ENCODE measurements around the gene MICAL3.

The MICAL3 gene

GRCh38 chr22:18070556-18071306, 46.4 kb upstream of the MICAL3 start:
- 0 out of 2 replicates have a peak overlapping the region, but pooled peaks have one; percentile 5 for H3K4me2 ChIP-seq (ENCODE audit: low read length)
- no peak overlapping the region for H3K27ac ChIP-seq (ENCODE audit: low read length)
- no peaks in the 10 kb centered on the region for H3K9me3 ChIP-seq (ENCODE audit: insufficient read depth, low read length)
- TF ChIP-seq EZH2phosphoT487 (IDR thresholded peaks at IDR 0.05; ENCODE audit: low read depth) (no peak), CTCF (IDR thresholded peaks at IDR 0.05; ENCODE audit: low read depth, low read length) (peak; percentile 71)
- no peak overlapping the region for H3K4me3 ChIP-seq (ENCODE audit: low read length)
- H3K27me3 ChIP-seq (ENCODE audit: low read depth, low read length), result no peaks in the 10 kb centered on the region
- H3K9ac ChIP-seq (ENCODE audit: low read length), result no peak overlapping the region
- H3K79me2 ChIP-seq (ENCODE audit: low read length), result no peaks in the 10 kb centered on the region
- no peaks in the 10 kb centered on the region for H3K36me3 ChIP-seq (replicated peaks; ENCODE audit: low read depth, low read length)
- H3K4me1 ChIP-seq (ENCODE audit: low read length), result peaks cover 67% of the 10 kb centered on the region
- H2AFZ ChIP-seq (ENCODE audit: low read depth, low read length), result no peak overlapping the region
- H4K20me1 ChIP-seq (ENCODE audit: insufficient read depth, low read length), result no peaks in the 10 kb centered on the region

DNA sequence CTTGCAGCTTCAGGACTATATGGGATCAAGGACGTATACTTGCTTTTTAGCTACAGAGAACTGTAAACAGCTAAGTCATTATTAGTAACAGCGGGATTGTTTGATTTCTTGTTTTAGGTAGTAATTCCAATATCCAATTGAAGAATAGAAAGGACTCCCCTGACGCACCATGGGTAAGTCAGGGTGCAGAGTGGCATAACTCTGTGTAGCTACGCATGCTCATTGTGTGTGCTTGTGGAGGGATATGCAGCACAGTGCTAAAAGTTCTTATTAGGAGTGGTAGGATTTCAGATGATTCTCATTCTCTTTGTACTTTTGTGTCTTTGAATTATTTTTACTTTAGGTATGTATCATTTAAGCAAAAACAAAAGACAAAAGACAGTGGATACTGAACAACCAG, 45.7 kb upstream of the MICAL3 start:
- Histone ChIP-seq H3K27ac (ENCODE audit: low read length) (no peak overlapping the region), H3K9ac (ENCODE audit: low read length) (no peak overlapping the region)
- TF ChIP-seq CTCF (IDR thresholded peaks at IDR 0.05; ENCODE audit: low read depth, low read length), result no peak
- no peak for TF ChIP-seq EZH2phosphoT487 (IDR thresholded peaks at IDR 0.05; ENCODE audit: low read depth)

DNA sequence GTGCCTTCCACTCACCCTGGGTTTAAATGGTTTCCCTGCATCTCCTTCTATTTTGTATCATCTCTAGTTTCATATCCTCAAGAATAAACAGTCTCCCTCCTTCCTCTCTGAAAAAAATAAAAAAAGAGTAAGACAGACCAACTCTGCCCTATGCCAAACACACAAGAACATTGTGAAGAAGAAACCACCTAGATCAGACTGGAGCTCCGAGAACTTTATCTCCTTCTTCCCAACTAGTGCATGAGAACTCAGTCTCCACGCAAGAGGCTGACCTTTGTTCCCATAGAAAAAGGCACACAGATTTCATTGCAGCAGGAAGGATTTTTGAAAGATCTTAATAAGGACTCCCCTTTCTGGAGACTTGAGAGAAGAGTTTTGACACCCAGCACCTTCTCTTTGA, 44.7 kb upstream of the MICAL3 start:
- Histone ChIP-seq H3K36me3 (replicated peaks; ENCODE audit: low read depth, low read length) (no peaks in the 10 kb centered on the region), H4K20me1 (ENCODE audit: insufficient read depth, low read length) (no peaks in the 10 kb centered on the region), H3K9me3 (ENCODE audit: insufficient read depth, low read length) (no peaks in the 10 kb centered on the region), H3K4me1 (ENCODE audit: low read length) (peaks cover 76% of the 10 kb centered on the region), H3K4me3 (ENCODE audit: low read length) (no peak overlapping the region), H2AFZ (ENCODE audit: low read depth, low read length) (no peak overlapping the region), H3K9ac (ENCODE audit: low read length) (no peak overlapping the region), H3K27me3 (ENCODE audit: low read depth, low read length) (no peaks in the 10 kb centered on the region), H3K27ac (ENCODE audit: low read length) (no peak overlapping the region), H3K4me2 (ENCODE audit: low read length) (no peak overlapping the region), H3K79me2 (ENCODE audit: low read length) (no peaks in the 10 kb centered on the region)
- TF ChIP-seq CTCF (IDR thresholded peaks at IDR 0.05; ENCODE audit: low read depth, low read length) (no peak), EZH2phosphoT487 (IDR thresholded peaks at IDR 0.05; ENCODE audit: low read depth) (no peak)

More for the DNA sequence above, 45.7 kb upstream of the MICAL3 start:
- Histone ChIP-seq H3K79me2 (ENCODE audit: low read length) (no peaks in the 10 kb centered on the region), H3K9me3 (ENCODE audit: insufficient read depth, low read length) (no peaks in the 10 kb centered on the region), H3K4me3 (ENCODE audit: low read length) (no peak overlapping the region), H2AFZ (ENCODE audit: low read depth, low read length) (no peak overlapping the region), H3K36me3 (replicated peaks; ENCODE audit: low read depth, low read length) (no peaks in the 10 kb centered on the region), H3K4me2 (ENCODE audit: low read length) (no peak overlapping the region), H3K4me1 (ENCODE audit: low read length) (peaks cover 68% of the 10 kb centered on the region), H3K27me3 (ENCODE audit: low read depth, low read length) (no peaks in the 10 kb centered on the region), H4K20me1 (ENCODE audit: insufficient read depth, low read length) (no peaks in the 10 kb centered on the region)

DNA sequence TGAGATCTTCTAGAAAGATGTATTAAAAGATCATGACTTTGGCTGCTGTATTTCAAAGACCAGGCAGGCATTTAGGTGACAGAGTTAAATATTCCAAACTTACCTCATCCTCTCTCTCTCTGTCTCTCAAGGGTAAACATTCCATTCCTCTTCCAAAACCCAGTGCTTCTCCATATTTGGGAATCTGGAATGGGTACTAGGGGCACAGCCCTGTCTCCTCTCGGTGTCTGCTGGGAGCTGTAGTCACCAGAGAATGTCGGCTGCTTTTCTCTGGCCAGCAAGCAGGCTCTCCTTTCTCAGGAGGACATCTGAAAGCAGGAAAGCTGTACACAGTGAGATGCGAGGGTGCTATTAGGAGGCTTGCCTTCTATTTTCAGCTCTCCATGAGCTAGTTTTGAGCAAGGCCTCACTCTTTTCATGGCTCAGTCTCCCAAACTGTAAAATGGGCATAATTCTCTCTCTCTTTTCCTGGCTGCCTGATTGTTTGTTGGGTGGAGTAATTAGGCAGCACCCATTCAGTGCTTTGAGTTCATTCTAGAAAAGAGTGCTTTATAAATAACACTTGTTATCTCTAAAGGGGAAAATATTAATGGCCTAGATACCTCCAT, 44.1 kb upstream of the MICAL3 start:
- H3K4me3 ChIP-seq (ENCODE audit: low read length), result no peak overlapping the region
- no peak overlapping the region for H3K4me2 ChIP-seq (ENCODE audit: low read length)
- no peak overlapping the region for H2AFZ ChIP-seq (ENCODE audit: low read depth, low read length)
- no peaks in the 10 kb centered on the region for H3K36me3 ChIP-seq (replicated peaks; ENCODE audit: low read depth, low read length)
- no peaks in the 10 kb centered on the region for H4K20me1 ChIP-seq (ENCODE audit: insufficient read depth, low read length)
- no peak overlapping the region for H3K27ac ChIP-seq (ENCODE audit: low read length)
- no peaks in the 10 kb centered on the region for H3K79me2 ChIP-seq (ENCODE audit: low read length)
- H3K9ac ChIP-seq (ENCODE audit: low read length), result no peak overlapping the region
- no peaks in the 10 kb centered on the region for H3K27me3 ChIP-seq (ENCODE audit: low read depth, low read length)
- no peak for TF ChIP-seq CTCF (IDR thresholded peaks at IDR 0.05; ENCODE audit: low read depth, low read length)
- no peak for TF ChIP-seq EZH2phosphoT487 (IDR thresholded peaks at IDR 0.05; ENCODE audit: low read depth)
- peaks cover 76% of the 10 kb centered on the region for H3K4me1 ChIP-seq (ENCODE audit: low read length)
- no peaks in the 10 kb centered on the region for H3K9me3 ChIP-seq (ENCODE audit: insufficient read depth, low read length)

Measured in OCI-LY3 (cell line).